ENCODE data around the gene ANKRD10. TPM values are rescaled to one million over a fixed set of nuclear protein-coding genes. Genes with fewer than 3 reads are reported as not detected.

The ANKRD10 gene
- total RNA-seq, 4 donors from 2014 or later = 128 to 268 (median 235) TPM

GRCh38 chr13:110860983-110861382 is 53.9 kb downstream of the ANKRD10 start:
- intact Hi-C loops (cut with DNase I; ENCODE audit: low total_unique reads) = no loop called here
- H3K27ac ChIP-seq = no peak overlapping the region
- no peaks in the 10 kb centered on the region for H3K4me1 ChIP-seq
- H3K36me3 ChIP-seq = no peaks in the 10 kb centered on the region
- no peak for DNase-seq
- no peaks in the 10 kb centered on the region for H3K9me3 ChIP-seq
- H3K4me3 ChIP-seq = no peak overlapping the region
- H3K27me3 ChIP-seq = no peaks in the 10 kb centered on the region
- TF ChIP-seq CTCF (IDR thresholded peaks at IDR 0.05) (no peak), POLR2A (IDR thresholded peaks at IDR 0.05) (no peak)

- H3K27me3 ChIP-seq = no peaks in the 10 kb centered on the region
- TF ChIP-seq CTCF (IDR thresholded peaks at IDR 0.05) (no peak), POLR2A (IDR thresholded peaks at IDR 0.05) (no peak)
- H3K4me1 ChIP-seq = no peaks in the 10 kb centered on the region
- no peak overlapping the region for H3K4me3 ChIP-seq
- intact Hi-C loops (cut with DNase I; ENCODE audit: low total_unique reads) = no loop called here
- no peaks in the 10 kb centered on the region for H3K9me3 ChIP-seq
- no peaks in the 10 kb centered on the region for H3K36me3 ChIP-seq
- no peak overlapping the region for H3K27ac ChIP-seq
- no peak for DNase-seq
Measured at GRCh38 chr13:110856942-110857835, 57.7 kb downstream of the ANKRD10 start.

GRCh38 chr13:110855363-110855762 is 59.5 kb downstream of the ANKRD10 start:
- Histone ChIP-seq H3K27me3 (no peaks in the 10 kb centered on the region), H3K36me3 (no peaks in the 10 kb centered on the region), H3K4me1 (no peaks in the 10 kb centered on the region), H3K27ac (no peak overlapping the region), H3K4me3 (no peak overlapping the region), H3K9me3 (no peaks in the 10 kb centered on the region)
- DNase-seq = no peak
- intact Hi-C loops (cut with DNase I; ENCODE audit: low total_unique reads) = no loop called here
- TF ChIP-seq CTCF (IDR thresholded peaks at IDR 0.05) (no peak), POLR2A (IDR thresholded peaks at IDR 0.05) (no peak)

GRCh38 chr13:110854866-110855265 is 60.0 kb downstream of the ANKRD10 start:
- H3K4me3 ChIP-seq = no peak overlapping the region
- TF ChIP-seq POLR2A (IDR thresholded peaks at IDR 0.05) = no peak
- TF ChIP-seq CTCF (IDR thresholded peaks at IDR 0.05) = no peak
- H3K27ac ChIP-seq = peak overlapping the region in 1 of 2 donors; percentile 25
- no peaks in the 10 kb centered on the region for H3K36me3 ChIP-seq
- intact Hi-C loops (cut with DNase I; ENCODE audit: low total_unique reads) = no loop called here
- H3K27me3 ChIP-seq = no peaks in the 10 kb centered on the region
- no peaks in the 10 kb centered on the region for H3K4me1 ChIP-seq
- no peak for DNase-seq
- H3K9me3 ChIP-seq = no peaks in the 10 kb centered on the region

- intact Hi-C loops (cut with DNase I; ENCODE audit: low total_unique reads) = no loop called here
- DNase-seq = peak; percentile 58 to 62
- Histone ChIP-seq H3K27me3 (no peaks in the 10 kb centered on the region), H3K4me3 (no peak overlapping the region), H3K4me1 (no peaks in the 10 kb centered on the region), H3K9me3 (no peaks in the 10 kb centered on the region), H3K27ac (peak overlapping the region; percentile 61 to 69), H3K36me3 (no peaks in the 10 kb centered on the region)
- no peak for TF ChIP-seq CTCF (IDR thresholded peaks at IDR 0.05)
- no peak for TF ChIP-seq POLR2A (IDR thresholded peaks at IDR 0.05)
Measured at GRCh38 chr13:110853235-110853721, 61.6 kb downstream of the ANKRD10 start.
